ENCODE measurements around the gene SMIM32.

SMIM32 gene

DNA sequence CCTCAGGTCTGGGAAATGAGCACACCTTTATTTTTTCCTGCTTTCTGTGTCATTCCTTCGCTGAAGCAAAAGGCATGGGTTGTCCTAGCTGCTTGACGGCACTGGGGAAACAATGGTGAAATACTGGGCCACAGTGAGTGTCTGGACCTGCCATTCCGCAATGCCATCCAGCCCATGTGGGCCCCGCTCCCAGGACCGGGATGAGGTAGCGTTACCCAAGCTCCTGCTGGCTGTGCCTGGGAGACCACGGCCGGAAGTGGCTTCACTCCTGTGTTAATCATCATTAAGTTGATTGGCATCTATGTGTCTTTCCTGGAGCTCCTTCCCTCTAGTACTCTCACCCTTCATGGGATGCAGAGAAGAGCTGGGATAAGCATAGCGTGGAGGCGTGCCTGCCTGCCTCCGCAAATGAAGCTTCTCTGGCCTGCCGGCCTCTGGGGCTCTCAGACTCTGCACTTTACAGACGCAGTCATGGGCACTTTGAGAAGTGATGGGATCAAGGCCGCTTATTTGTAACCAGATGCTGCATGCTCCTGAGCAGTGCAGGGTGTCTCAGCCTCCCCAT, 16.5 kb upstream of the SMIM32 start:
- DNase-seq (ENCODE audit: low read depth), result no peak
- TF ChIP-seq CTCF (IDR thresholded peaks at IDR 0.05; ENCODE audit: control insufficient read depth, extremely low read depth, insufficient read depth), result no peak
- H3K4me3 ChIP-seq (ENCODE audit: low read depth, low read length), result no peak overlapping the region

DNA sequence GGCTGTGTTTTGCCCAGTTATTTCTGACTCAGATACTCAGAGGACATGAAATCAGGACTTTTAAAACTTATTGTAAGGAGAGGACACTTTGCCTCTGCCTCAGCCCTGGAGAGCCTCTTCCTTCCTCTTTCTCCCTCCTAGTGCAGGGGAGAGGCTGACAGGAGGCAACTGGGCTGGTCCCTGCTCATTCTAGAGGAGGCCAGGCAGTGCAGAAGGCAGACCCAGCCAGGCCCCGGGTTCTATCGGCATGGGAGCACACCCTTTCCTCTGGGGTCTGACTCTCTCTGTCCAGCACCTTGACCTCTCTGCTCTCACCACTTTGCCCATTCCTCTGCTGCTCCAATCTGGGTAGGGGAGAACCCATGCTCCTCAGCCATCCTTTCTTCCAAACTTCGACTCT, 16.0 kb upstream of the SMIM32 start:
- TF ChIP-seq CTCF (IDR thresholded peaks at IDR 0.05; ENCODE audit: control insufficient read depth, extremely low read depth, insufficient read depth), result no peak
- H3K4me3 ChIP-seq (ENCODE audit: low read depth, low read length), result no peak overlapping the region
- no peak for DNase-seq (ENCODE audit: low read depth)

GRCh38 chr5:136207631-136208030, 14.7 kb upstream of the SMIM32 start:
- no peak for TF ChIP-seq CTCF (IDR thresholded peaks at IDR 0.05; ENCODE audit: control insufficient read depth, extremely low read depth, insufficient read depth)
- H3K4me3 ChIP-seq (ENCODE audit: low read depth, low read length), result no peak overlapping the region
- DNase-seq (ENCODE audit: low read depth), result no peak

GRCh38 chr5:136206361-136206760, 13.4 kb upstream of the SMIM32 start:
- TF ChIP-seq CTCF (IDR thresholded peaks at IDR 0.05; ENCODE audit: control insufficient read depth, extremely low read depth, insufficient read depth), result no peak
- DNase-seq (ENCODE audit: low read depth), result no peak
- no peak overlapping the region for H3K4me3 ChIP-seq (ENCODE audit: low read depth, low read length)

DNA sequence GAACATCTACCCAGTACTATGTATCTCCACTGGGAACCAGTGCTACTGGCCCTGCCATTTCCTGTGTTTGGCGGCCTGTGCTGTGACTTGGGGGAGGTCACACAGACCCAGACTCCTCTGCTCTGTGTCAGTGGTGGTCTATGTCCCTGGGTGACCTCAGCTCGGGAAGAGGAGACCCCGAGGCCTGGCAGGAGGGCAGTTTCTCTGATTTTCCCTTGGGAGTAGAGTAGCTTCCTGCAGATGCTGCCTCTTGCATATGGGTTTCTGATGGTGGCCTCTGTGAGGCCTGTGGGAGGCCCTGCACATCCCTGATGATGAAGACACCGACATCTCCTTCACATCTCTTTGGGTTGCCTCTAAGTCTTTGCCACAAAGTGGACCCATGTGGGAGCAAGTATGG, 13.0 kb upstream of the SMIM32 start:
- TF ChIP-seq CTCF (IDR thresholded peaks at IDR 0.05; ENCODE audit: control insufficient read depth, extremely low read depth, insufficient read depth), result no peak
- no peak for DNase-seq (ENCODE audit: low read depth)
- H3K4me3 ChIP-seq (ENCODE audit: low read depth, low read length), result no peak overlapping the region

- no peak overlapping the region for H3K4me3 ChIP-seq (ENCODE audit: low read depth, low read length)
- DNase-seq (ENCODE audit: low read depth), result no peak
- no peak for TF ChIP-seq CTCF (IDR thresholded peaks at IDR 0.05; ENCODE audit: control insufficient read depth, extremely low read depth, insufficient read depth)
These were observed 12.2 kb upstream of the SMIM32 start for GRCh38 chr5:136205061-136205702.

Measured in LNCaP clone FGC (cell line).